CD4-positive, alpha-beta T cell (primary cell): Measurements from ENCODE around the gene TIMELESS. TPM values are rescaled to one million over a fixed set of nuclear protein-coding genes. Genes with fewer than 3 reads are reported as not detected.

Source experiments
- ATAC-seq: fragments of 200-7000 bp; cut with Tn5 transposase; one replicate; pipeline ENCODE4 v1.10.0; 2022; ENCODE audit warnings: mild to moderate bottlenecking; ENCODE audit not compliant: poor library complexity
- CTCF ChIA-PET: fragments of 350-600 bp; sonication (Branson Sonifier 250); formaldehyde crosslinking; loops from one replicate; lab custom pipeline; 2021; ENCODE audit warnings: antibody characterized with exemption, inconsistent platforms; lab: Charles Lee
- POLR2A ChIA-PET: fragments of 350-600 bp; sonication (Branson Sonifier 250); formaldehyde crosslinking; loops from one replicate; lab custom pipeline; 2021; ENCODE audit warnings: antibody characterized with exemption, inconsistent platforms; lab: Charles Lee
- DNase-seq, 14 experiments: peaks; one replicate each; pipeline ENCODE4 v3.0.0-alpha.2; 2013 to 2020; ENCODE audit warnings: mixed read lengths in 2 of 14
- H3K27ac ChIP-seq, 2 donors: one replicate each; pipeline versions ENCODE4 v1.5.1 to v1.7.0; 2013; ENCODE audit warnings: low read length in 2 of 2, low read depth in 1 of 2, mild to moderate bottlenecking in 1 of 2
- H3K27me3 ChIP-seq, 2 experiments: 1 replicate in 1 of 2; 2 replicates in 1 of 2; pipeline versions ENCODE4 v1.6.1 to v1.7.0; 2013; ENCODE audit warnings: low read length in 2 of 2, control low read depth in 1 of 2, mild to moderate bottlenecking in 1 of 2, moderate library complexity in 1 of 2; ENCODE audit not compliant: insufficient read depth in 2 of 2, control insufficient read depth in 1 of 2
- H3K36me3 ChIP-seq: one replicate; pipeline ENCODE4 v1.6.1; 2013; ENCODE audit warnings: low read length, control low read depth; ENCODE audit not compliant: insufficient read depth
- H3K4me1 ChIP-seq: one replicate; pipeline ENCODE4 v1.6.1; 2013; ENCODE audit warnings: low read length, control low read depth; ENCODE audit not compliant: insufficient read depth
- H3K4me3 ChIP-seq: one replicate; pipeline ENCODE4 v1.5.1; 2013; ENCODE audit warnings: mild to moderate bottlenecking, low read length, moderate library complexity
- H3K9me3 ChIP-seq, 2 experiments: 1 replicate in 1 of 2; 2 replicates in 1 of 2; pipeline versions ENCODE4 v1.6.1 to v1.7.0; 2013; ENCODE audit warnings: low read length in 2 of 2, mild to moderate bottlenecking in 2 of 2, control low read depth in 1 of 2, moderate library complexity in 1 of 2; ENCODE audit not compliant: control insufficient read depth in 1 of 2, insufficient read depth in 1 of 2
- H3K27ac Mint-ChIP-seq: one replicate; pipeline ENCODE4 v1.8.0; 2020; ENCODE audit warnings: mixed read lengths
- H3K27me3 Mint-ChIP-seq: one replicate; pipeline ENCODE4 v1.8.0; 2021; ENCODE audit warnings: mixed read lengths
- H3K36me3 Mint-ChIP-seq: one replicate; pipeline ENCODE4 v1.8.0; 2021; ENCODE audit warnings: low read depth, mixed read lengths
- H3K4me1 Mint-ChIP-seq: one replicate; pipeline ENCODE4 v1.8.0; 2021; ENCODE audit warnings: low read depth, mixed read lengths
- H3K4me3 Mint-ChIP-seq: one replicate; pipeline ENCODE4 v1.8.0; 2020; ENCODE audit warnings: mild to moderate bottlenecking, mixed read lengths
- H3K9me3 Mint-ChIP-seq: one replicate; pipeline ENCODE4 v1.8.0; 2020; ENCODE audit warnings: mixed read lengths
- CTCF ChIP-seq: fragments of 200-600 bp; IDR thresholded peaks from one replicate; pipeline ENCODE4 v1.8.0; 2022; ENCODE audit warnings: antibody characterized with exemption, mild to moderate bottlenecking
- intact Hi-C, 2 experiments: fragments of 100-400 bp; cut with DNase I in 1 of 2; cut with micrococcal nuclease in 1 of 2; formaldehyde crosslinking; loops; one replicate each; pipeline versions ENCODE4 v1.15.1 to v1.9.0; 2023 to 2025; cut with DNase I, micrococcal nuclease
- total RNA-seq, 174 experiments: library from RNA in 2 of 174; stranded (reverse) in 2 of 174; gene quantifications; one replicate each; pipeline ENCODE4 v1.2.3 and lab custom pipeline; 2021 to 2026

The TIMELESS gene
- total RNA-seq, 2 experiments from 2014 or later: 3.0 to 3.1 TPM

- Mint-ChIP-seq H3K36me3 (no peaks in the 10 kb centered on the region), H3K27me3 (peaks cover 22% of the 10 kb centered on the region), H3K27ac (peak overlapping the region; percentile 4), H3K4me1 (peaks cover 19% of the 10 kb centered on the region), H3K4me3 (peak overlapping the region; percentile 90), H3K9me3 (no peaks in the 10 kb centered on the region)
- H3K4me1 ChIP-seq: peaks cover 21% of the 10 kb centered on the region
- no peak overlapping the region for H3K27ac ChIP-seq
- no peaks in the 10 kb centered on the region for H3K36me3 ChIP-seq
- DNase-seq (peak in 9 of 14 experiments; percentile 11 to 61 (median 21)), ATAC-seq (peak; percentile 10)
- ChIA-PET CTCF (no interaction called here), POLR2A (interaction anchor here (0.7 to 1.6 kb wide), 14 partner anchors 8 to 370 kb away, joined by 3 to 8 read pairs (median 4); partner anchors contain the start of genes ANKRD52, RBMS2, RNF41 and SMARCC2)
- H3K4me3 ChIP-seq: peak overlapping the region; percentile 70
- TF ChIP-seq CTCF: no peak
- H3K27me3 ChIP-seq: peaks cover 0 to 4% of the 10 kb centered on the region in 2 experiments
- intact Hi-C loops: no loop called here
- H3K9me3 ChIP-seq: peaks cover 0 to 6% of the 10 kb centered on the region in 2 experiments
These were observed 38.3 kb upstream of the TIMELESS start for GRCh38 chr12:56487448-56488040.

GRCh38 chr12:56486694-56487093, 37.5 kb upstream of the TIMELESS start:
- Histone ChIP-seq H3K4me3 (no peak overlapping the region), H3K27me3 (peaks cover 0 to 4% of the 10 kb centered on the region in 2 experiments), H3K36me3 (no peaks in the 10 kb centered on the region), H3K27ac (no peak overlapping the region), H3K4me1 (peaks cover 21% of the 10 kb centered on the region), H3K9me3 (peaks cover 0 to 6% of the 10 kb centered on the region in 2 experiments)
- no peak overlapping the region for H3K27ac Mint-ChIP-seq
- ChIA-PET CTCF (no interaction called here), POLR2A (no interaction called here)
- peaks cover 19% of the 10 kb centered on the region for H3K4me1 Mint-ChIP-seq
- ATAC-seq (no peak), DNase-seq (no peak)
- H3K4me3 Mint-ChIP-seq: peak overlapping the region; percentile 90
- peaks cover 17% of the 10 kb centered on the region for H3K27me3 Mint-ChIP-seq
- H3K9me3 Mint-ChIP-seq: no peaks in the 10 kb centered on the region
- TF ChIP-seq CTCF: no peak
- no peaks in the 10 kb centered on the region for H3K36me3 Mint-ChIP-seq
- intact Hi-C loops: no loop called here

GRCh38 chr12:56484566-56484965, 35.3 kb upstream of the TIMELESS start:
- H3K4me3 Mint-ChIP-seq: no peak overlapping the region
- POLR2A ChIA-PET: no interaction called here
- Histone ChIP-seq H3K27ac (no peak overlapping the region), H3K4me1 (peaks cover 21% of the 10 kb centered on the region), H3K36me3 (no peaks in the 10 kb centered on the region), H3K9me3 (peaks cover 0 to 6% of the 10 kb centered on the region in 2 experiments), H3K27me3 (no peaks in the 10 kb centered on the region), H3K4me3 (no peak overlapping the region)
- no peak overlapping the region for H3K27ac Mint-ChIP-seq
- ATAC-seq (no peak), DNase-seq (no peak)
- H3K36me3 Mint-ChIP-seq: no peaks in the 10 kb centered on the region
- H3K9me3 Mint-ChIP-seq: no peaks in the 10 kb centered on the region
- peaks cover 19% of the 10 kb centered on the region for H3K4me1 Mint-ChIP-seq
- CTCF ChIA-PET: no interaction called here
- peaks cover 5% of the 10 kb centered on the region for H3K27me3 Mint-ChIP-seq
- no peak for TF ChIP-seq CTCF
- intact Hi-C loops: no loop called here
